Keratinocyte (primary cell): ENCODE results near the gene ADGRG1. TPM values are rescaled to one million over a fixed set of nuclear protein-coding genes. Genes with fewer than 3 reads are reported as not detected.

ENCODE experiments used
- DNase-seq: peaks from one replicate; pipeline ENCODE4 v3.0.0-alpha.2; 2011; ENCODE audit warnings: low read depth, missing footprints, low spot score
- FAIRE-seq: peaks from 2 replicates; lab custom pipeline; 2011; peaks lifted over from hg19 to GRCh38; lab: Jason Lieb, UNC
- H2AFZ ChIP-seq: 2 replicates; pipeline ENCODE4 v1.6.0; 2012; ENCODE audit warnings: low read length, control low read depth, inconsistent platforms; ENCODE audit not compliant: control insufficient read depth
- H3K27ac ChIP-seq: 2 replicates; pipeline ENCODE4 v1.5.1; 2011; ENCODE audit warnings: low read length; ENCODE audit not compliant: control insufficient read depth, insufficient read depth
- H3K27me3 ChIP-seq: 3 replicates; pipeline ENCODE4 v1.6.0; 2011; ENCODE audit warnings: low read length; ENCODE audit not compliant: control insufficient read depth, insufficient read depth; ENCODE audit errors: extremely low read depth
- H3K36me3 ChIP-seq, 2 experiments: 2 replicates in 1 of 2; 3 replicates in 1 of 2; pipeline ENCODE4 v1.5.1; 2011; ENCODE audit warnings: low read length in 2 of 2, mild to moderate bottlenecking in 1 of 2; ENCODE audit not compliant: control insufficient read depth in 2 of 2, insufficient read depth in 2 of 2; ENCODE audit errors: extremely low read depth in 1 of 2
- H3K4me1 ChIP-seq: 3 replicates; pipeline ENCODE4 v1.5.1; 2011; ENCODE audit warnings: low read length; ENCODE audit not compliant: control insufficient read depth, insufficient read depth; ENCODE audit errors: extremely low read depth
- H3K4me2 ChIP-seq: 3 replicates; pipeline ENCODE4 v1.6.0; 2011; ENCODE audit warnings: low read depth, low read length; ENCODE audit not compliant: control insufficient read depth, insufficient read depth; ENCODE audit errors: extremely low read depth
- H3K4me3 ChIP-seq, 3 experiments: fragments of 200-600 bp in 1 of 3; sonication (generic) in 1 of 3; 2 replicates in 2 of 3; 3 replicates in 1 of 3; pipeline ENCODE4 v1.5.1; 2011 to 2016; ENCODE audit warnings: low read length in 3 of 3, mild to moderate bottlenecking in 3 of 3, control low read depth in 2 of 3, inconsistent platforms in 1 of 3, low read depth in 1 of 3, mixed read lengths in 1 of 3, mixed run types in 1 of 3, moderate library complexity in 1 of 3; ENCODE audit not compliant: control insufficient read depth in 2 of 3, insufficient read depth in 2 of 3; ENCODE audit errors: extremely low read depth in 1 of 3
- H3K79me2 ChIP-seq: 2 replicates; pipeline ENCODE4 v1.6.0; 2012; ENCODE audit warnings: low read length; ENCODE audit not compliant: control insufficient read depth, insufficient read depth
- H3K9ac ChIP-seq: 3 replicates; pipeline ENCODE4 v1.6.0; 2011; ENCODE audit warnings: low read length; ENCODE audit not compliant: control insufficient read depth, insufficient read depth; ENCODE audit errors: extremely low read depth
- H3K9me1 ChIP-seq: 3 replicates; pipeline ENCODE4 v1.6.0; 2011; ENCODE audit warnings: low read length; ENCODE audit not compliant: control insufficient read depth, insufficient read depth; ENCODE audit errors: extremely low read depth
- H3K9me3 ChIP-seq: 2 replicates; pipeline ENCODE4 v1.5.1; 2012; ENCODE audit warnings: low read depth, low read length; ENCODE audit not compliant: control insufficient read depth
- H4K20me1 ChIP-seq: 3 replicates; pipeline ENCODE4 v1.6.0; 2011; ENCODE audit warnings: low read length; ENCODE audit not compliant: control insufficient read depth, insufficient read depth; ENCODE audit errors: extremely low read depth
- CTCF ChIP-seq, 3 experiments: IDR thresholded peaks in 1 of 3; conservative IDR thresholded peaks in 1 of 3; optimal IDR thresholded peaks in 1 of 3; 2 replicates in 2 of 3; 3 replicates in 1 of 3; pipeline versions ENCODE3 to v1.5.1; 2011; ENCODE audit warnings: low read length in 3 of 3, mild to moderate bottlenecking in 3 of 3, moderate library complexity in 2 of 3, control low read depth in 1 of 3, inconsistent platforms in 1 of 3; ENCODE audit not compliant: insufficient read depth in 2 of 3; ENCODE audit errors: extremely low read depth in 1 of 3
- EZH2 ChIP-seq: IDR thresholded peaks from one replicate; pipeline ENCODE4 v1.6.1; 2012; ENCODE audit warnings: inconsistent platforms, mild to moderate bottlenecking, low read length, moderate library complexity
- dilution Hi-C: fragments of 300-500 bp; cut with MboI; formaldehyde crosslinking; loops from one replicate; pipeline ENCODE4 v1.7.0; 2020; ENCODE audit warnings: low sequenced_read_pairs; ENCODE audit not compliant: extremely low pct_ligation_motif_present
- polyA plus RNA-seq, 5 experiments: library from polyadenylated mRNA; depleted of rRNA in 3 of 5; stranded (reverse) in 3 of 5; stranded (forward) in 1 of 5; unstranded in 1 of 5; fragments of >200 nt; gene quantifications; 1 replicate in 1 of 5; 2 replicates in 3 of 5; 3 replicates in 1 of 5; pipeline versions ENCODE4 v1.2.1 to v1.2.3, GENCODE V29; 2011 to 2012; ENCODE audit warnings: missing spikeins in 2 of 5, low read depth in 1 of 5, low replicate concordance in 1 of 5

Gene ADGRG1
- polyA plus RNA-seq, 1 donor (not counting 4 experiments of a cell fraction or from before 2014, with no cell fraction given): 28.4 TPM

DNA sequence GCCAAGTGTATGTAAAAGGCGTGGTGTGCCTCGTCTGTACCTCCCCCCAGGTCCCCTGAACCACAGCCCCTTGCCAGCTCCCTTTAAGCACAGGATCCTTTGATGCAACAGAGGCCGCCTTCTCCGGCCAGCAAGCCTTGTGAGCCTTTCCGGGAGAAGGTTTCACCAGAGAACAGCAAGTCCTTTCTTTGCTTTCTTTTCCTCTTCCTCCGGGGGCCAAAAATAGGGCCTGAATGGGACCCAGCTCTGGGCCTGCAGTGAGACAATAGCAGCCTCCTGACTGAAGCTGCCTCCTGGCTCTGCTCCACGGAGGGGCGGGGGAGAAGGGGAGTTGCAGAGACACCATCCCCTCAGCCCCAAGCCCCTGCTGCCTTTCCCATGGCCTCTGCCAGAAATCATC is 9.0 kb downstream of the ADGRG1 start:
- Histone ChIP-seq H3K9me3 (no peaks in the 10 kb centered on the region), H3K4me1 (peaks cover 22% of the 10 kb centered on the region), H3K27ac (no peak overlapping the region), H3K36me3 (peaks cover 16 to 17% of the 10 kb centered on the region in 2 experiments), H3K9me1 (peaks cover 2% of the 10 kb centered on the region), H4K20me1 (peaks cover 17% of the 10 kb centered on the region), H3K4me2 (no peak overlapping the region), H3K9ac (no peak overlapping the region), H3K27me3 (no peaks in the 10 kb centered on the region), H3K4me3 (no peak overlapping the region), H3K79me2 (peaks cover 13% of the 10 kb centered on the region), H2AFZ (no peak overlapping the region)
- FAIRE-seq (no peak), DNase-seq (no peak)
- dilution Hi-C loops: no loop called here
- no peak for TF ChIP-seq CTCF (optimal IDR thresholded peaks at IDR 0.05 in 1 of 3, IDR thresholded peaks at IDR 0.05 in 1 of 3, conservative IDR thresholded peaks at IDR 0.05 in 1 of 3; ENCODE audit: extremely low read depth in 1 of 3, insufficient read depth in 2 of 3, low read length in 3 of 3)
- TF ChIP-seq EZH2: no peak

GRCh38 chr16:57637965-57638364 is 9.5 kb downstream of the ADGRG1 start:
- DNase-seq (no peak), FAIRE-seq (peak; percentile 57)
- TF ChIP-seq CTCF (optimal IDR thresholded peaks at IDR 0.05 in 1 of 3, IDR thresholded peaks at IDR 0.05 in 1 of 3, conservative IDR thresholded peaks at IDR 0.05 in 1 of 3; ENCODE audit: extremely low read depth in 1 of 3, insufficient read depth in 2 of 3, low read length in 3 of 3) (no peak), EZH2 (no peak)
- H3K4me3 ChIP-seq: no peak overlapping the region
- no peak overlapping the region for H3K9ac ChIP-seq
- peaks cover 13 to 17% of the 10 kb centered on the region in 2 experiments for H3K36me3 ChIP-seq
- no peak overlapping the region for H3K4me2 ChIP-seq
- no peaks in the 10 kb centered on the region for H3K27me3 ChIP-seq
- dilution Hi-C loops: no loop called here
- no peak overlapping the region for H2AFZ ChIP-seq
- no peaks in the 10 kb centered on the region for H3K9me3 ChIP-seq
- peaks cover 26% of the 10 kb centered on the region for H3K4me1 ChIP-seq
- H4K20me1 ChIP-seq: peaks cover 17% of the 10 kb centered on the region
- H3K79me2 ChIP-seq: peaks cover 13% of the 10 kb centered on the region
- H3K27ac ChIP-seq: no peak overlapping the region
- peaks cover 2% of the 10 kb centered on the region for H3K9me1 ChIP-seq
